AG09309 (cell line): ENCODE results near the gene OR10H1.
"Not testable (repeated sequence)": the region's sequence is repeated elsewhere in the genome, so short reads cannot be mapped to it uniquely, and the experiment has no call there.

Experiments used
- DNase-seq: peaks from one replicate; pipeline ENCODE4 v3.0.0-alpha.2; 2010; ENCODE audit warnings: low read depth
- H3K4me3 ChIP-seq: 2 replicates; pipeline ENCODE4 v1.5.1; 2011; ENCODE audit warnings: mild to moderate bottlenecking, low read depth, low read length, moderate library complexity; ENCODE audit not compliant: control insufficient read depth
- CTCF ChIP-seq: IDR thresholded peaks from 2 replicates; pipeline ENCODE4 v1.5.1; 2011; ENCODE audit warnings: mild to moderate bottlenecking, low read depth, low read length, inconsistent platforms; ENCODE audit not compliant: insufficient read depth, control insufficient read depth; ENCODE audit errors: missing control alignments

The OR10H1 gene

DNA sequence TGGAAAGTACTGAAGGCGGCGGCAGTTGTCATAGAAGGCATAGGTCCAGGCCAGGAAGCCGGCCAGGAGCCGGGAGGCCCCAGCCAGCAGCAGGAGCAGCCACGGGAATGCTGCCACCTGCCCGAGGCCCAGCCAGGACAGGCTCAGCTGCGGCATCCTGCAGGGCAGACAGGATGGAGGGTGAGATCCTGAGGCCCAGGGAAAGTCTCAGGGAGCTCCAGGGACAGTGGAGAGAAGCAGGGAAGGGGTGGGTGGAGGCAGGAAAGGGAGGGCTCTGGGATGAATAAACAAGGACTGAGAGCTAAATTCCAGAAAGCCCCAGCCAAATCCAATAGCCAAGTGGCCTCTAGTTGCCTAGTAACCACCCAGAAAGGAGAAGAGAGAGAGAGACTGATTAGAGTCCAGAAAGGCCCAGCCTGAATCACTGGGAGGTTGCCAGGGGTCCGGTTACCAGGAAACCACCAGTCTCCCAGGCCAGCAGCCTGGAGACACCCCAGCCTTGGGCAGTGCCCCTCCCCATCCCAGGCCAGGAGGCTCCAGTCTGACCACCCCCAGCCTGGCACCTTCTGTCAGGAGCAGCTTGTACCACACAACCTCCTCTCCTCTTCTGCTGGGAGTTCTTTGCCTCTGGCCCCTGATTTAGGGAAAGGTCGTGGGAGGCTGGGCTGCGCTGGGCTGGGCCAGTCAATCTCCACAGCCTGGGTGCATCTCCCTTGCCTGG lies 35.5 kb downstream of the OR10H1 start:
- H3K4me3 ChIP-seq, result no peak overlapping the region
- no peak for DNase-seq
- no peak for TF ChIP-seq CTCF

DNA sequence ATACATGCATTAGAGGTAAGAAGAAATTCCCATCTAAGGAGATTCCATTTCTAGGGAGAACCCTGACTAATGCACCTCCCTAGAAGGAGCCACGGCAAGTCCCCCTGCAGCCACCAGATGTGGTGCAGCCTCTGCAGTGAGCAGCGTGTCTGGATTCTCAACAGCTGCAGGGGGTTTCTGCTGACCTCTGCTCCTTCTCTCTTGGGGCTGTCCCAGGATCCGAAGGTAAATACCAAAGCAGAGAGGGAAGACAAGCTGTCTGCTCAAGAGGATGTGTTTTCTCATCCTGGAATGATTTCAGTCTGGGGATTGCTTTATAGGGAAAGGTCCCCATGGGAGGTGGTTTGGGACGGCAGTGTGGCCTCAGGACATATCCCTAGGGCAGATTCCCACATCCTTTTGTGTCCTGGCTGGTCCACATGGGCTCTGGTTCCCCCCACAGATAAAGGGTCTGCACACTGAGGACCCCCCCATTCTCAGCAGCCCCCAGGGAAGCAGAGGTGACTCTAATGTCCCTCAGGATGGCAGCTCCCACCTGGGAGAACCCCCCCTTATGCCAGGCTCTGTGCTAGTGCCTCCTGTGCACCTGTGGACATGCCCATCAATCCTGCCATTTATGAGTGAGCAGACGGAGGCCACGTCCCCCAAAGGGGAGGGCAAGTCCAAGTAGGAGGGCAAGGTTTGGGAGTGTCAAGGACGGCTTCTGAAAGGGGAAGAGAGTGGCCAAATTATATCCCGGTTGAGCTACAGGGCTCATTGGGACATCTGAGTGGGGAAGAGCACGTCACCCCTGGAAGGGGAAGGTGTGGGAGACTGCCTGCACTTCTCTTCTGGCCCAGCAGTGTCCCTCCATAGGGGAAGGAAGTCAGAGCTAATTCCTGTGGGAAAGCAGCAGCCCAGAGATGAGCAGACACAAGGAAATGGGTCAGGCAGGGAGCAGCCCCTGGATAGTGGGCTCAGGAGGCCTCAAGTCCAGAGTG lies 38.2 kb downstream of the OR10H1 start:
- DNase-seq, result no peak
- no peak for TF ChIP-seq CTCF
- H3K4me3 ChIP-seq, result no peak overlapping the region

GRCh38 chr19:15776264-15776663 lies 39.2 kb downstream of the OR10H1 start:
- no peak for DNase-seq
- no peak overlapping the region for H3K4me3 ChIP-seq
- no peak for TF ChIP-seq CTCF

- no peak for TF ChIP-seq CTCF
- no peak overlapping the region for H3K4me3 ChIP-seq
- no peak for DNase-seq
Observed at GRCh38 chr19:15775249-15775648, 40.2 kb downstream of the OR10H1 start.

- H3K4me3 ChIP-seq, DNase-seq: not testable (repeated sequence)
Observed at GRCh38 chr19:15774159-15774558, 41.3 kb downstream of the OR10H1 start.

GRCh38 chr19:15769586-15769985 lies 45.9 kb downstream of the OR10H1 start:
- no peak for DNase-seq
- no peak overlapping the region for H3K4me3 ChIP-seq
- TF ChIP-seq CTCF, result no peak

GRCh38 chr19:15759962-15760565 lies 55.4 kb downstream of the OR10H1 start:
- no peak for DNase-seq
- TF ChIP-seq CTCF, result no peak

More at GRCh38 chr19:15759962-15760565, 55.4 kb downstream of the OR10H1 start:
- no peak overlapping the region for H3K4me3 ChIP-seq
